HCT116 (cell line): ENCODE data around the gene ETNK2. TPM values are rescaled to one million over a fixed set of nuclear protein-coding genes. Genes with fewer than 3 reads are reported as not detected.

Source experiments
- ATAC-seq: fragments of 200-7000 bp; cut with Tn5 transposase; 2 replicates; pipeline ENCODE4 v1.9.1; 2020; ENCODE audit warnings: mild to moderate bottlenecking, moderate library complexity
- BruUV-seq: library from RNA; stranded (reverse); fragments of 400-500 nt; replicated peaks from 2 replicates; lab custom pipeline; 2021; lab: Mats Ljungman, UMichigan
- CTCF ChIA-PET: fragments of 300-600 bp; sonication (Branson Sonifier 250); formaldehyde crosslinking; loops from one replicate; lab custom pipeline; 2021; ENCODE audit warnings: antibody characterized with exemption; lab: Charles Lee
- POLR2A ChIA-PET: fragments of 300-600, 350-600 bp; sonication (Branson Sonifier 250); formaldehyde crosslinking; loops from one replicate; lab custom pipeline; 2021; ENCODE audit warnings: antibody characterized with exemption; lab: Charles Lee
- RAD21 ChIA-PET, 2 experiments: fragments of 300-600 bp; sonication (Branson Sonifier 250); formaldehyde crosslinking; loops; one replicate each; lab custom pipeline; 2023; ENCODE audit warnings: low total read pairs in 2 of 2; ENCODE audit not compliant: uncharacterized antibody in 2 of 2, unreplicated experiment in 2 of 2, low non-redundant PET in 1 of 2; lab: Charles Lee
- DNase-seq: peaks from one replicate; pipeline ENCODE4 v3.0.0-alpha.2; 2010; ENCODE audit warnings: low read depth, low spot score
- H2AFZ ChIP-seq: fragments of 200-600 bp; shearing (Covaris generic), sonication (generic); 2 replicates; pipeline ENCODE4 v1.6.1; 2017; ENCODE audit warnings: low read depth, mixed run types, mixed read lengths, antibody characterized with exemption, low read length; ENCODE audit not compliant: poor library complexity, severe bottlenecking
- H3K27ac ChIP-seq: 2 replicates; pipeline ENCODE4 v1.5.1; 2012; ENCODE audit warnings: low read depth, low read length
- H3K27me3 ChIP-seq: fragments of 200-600 bp; sonication (generic); 2 replicates; pipeline ENCODE4 v1.6.1; 2016; ENCODE audit warnings: mixed run types, low read length, mixed read lengths; ENCODE audit not compliant: insufficient read depth
- H3K36me3 ChIP-seq, 2 experiments: fragments of 200-500 bp in 1 of 2; fragments of 200-600 bp in 1 of 2; sonication (Bioruptor generic) in 1 of 2; sonication (generic) in 1 of 2; 2 replicates each; pipeline versions ENCODE4 v1.5.1 to v1.6.1; 2014 to 2016; ENCODE audit warnings: low read length in 2 of 2, inconsistent platforms in 1 of 2, mixed read lengths in 1 of 2, mixed run types in 1 of 2; ENCODE audit not compliant: insufficient read depth in 2 of 2, control insufficient read depth in 1 of 2
- H3K4me1 ChIP-seq, 2 experiments: fragments of 200-600 bp in 1 of 2; sonication (generic) in 1 of 2; 2 replicates each; pipeline versions ENCODE4 v1.5.1 to v1.6.1; 2012 to 2017; ENCODE audit warnings: low read length in 2 of 2, inconsistent platforms in 1 of 2, mild to moderate bottlenecking in 1 of 2, mixed read lengths in 1 of 2, mixed run types in 1 of 2, moderate library complexity in 1 of 2; ENCODE audit not compliant: insufficient read depth in 2 of 2, control insufficient read depth in 1 of 2
- H3K4me2 ChIP-seq: fragments of 200-600 bp; sonication (generic); 2 replicates; pipeline ENCODE4 v1.6.1; 2017; ENCODE audit warnings: mixed run types, low read length, mixed read lengths
- H3K4me3 ChIP-seq, 2 experiments: fragments of 200-600 bp in 1 of 2; sonication (generic) in 1 of 2; replicated peaks in 1 of 2; 2 replicates each; pipeline ENCODE4 v1.5.1; 2011 to 2016; ENCODE audit warnings: low read length in 2 of 2, control low read depth in 1 of 2, low read depth in 1 of 2, mild to moderate bottlenecking in 1 of 2, mixed read lengths in 1 of 2, mixed run types in 1 of 2
- H3K79me2 ChIP-seq: fragments of 200-600 bp; sonication (generic); 2 replicates; pipeline ENCODE4 v1.6.1; 2017; ENCODE audit warnings: mild to moderate bottlenecking, mixed run types, low read length, moderate library complexity, mixed read lengths; ENCODE audit not compliant: insufficient read depth
- H3K9ac ChIP-seq: fragments of 200-600 bp; sonication (generic); 2 replicates; pipeline ENCODE4 v1.6.1; 2016; ENCODE audit warnings: low read length, mixed read lengths
- H3K9me2 ChIP-seq: fragments of 200-600 bp; sonication (generic), shearing (Covaris generic); 2 replicates; pipeline ENCODE4 v1.6.1; 2017; ENCODE audit warnings: mixed run types, mild to moderate bottlenecking, moderate library complexity; ENCODE audit not compliant: insufficient read depth
- H3K9me3 ChIP-seq, 2 experiments: fragments of 200-500 bp in 1 of 2; fragments of 200-600 bp in 1 of 2; sonication (Bioruptor generic) in 1 of 2; sonication (generic) in 1 of 2; 2 replicates each; pipeline ENCODE4 v1.6.1; 2014 to 2017; ENCODE audit warnings: low read length in 2 of 2, mixed read lengths in 2 of 2, inconsistent platforms in 1 of 2, low read depth in 1 of 2, mild to moderate bottlenecking in 1 of 2, mixed run types in 1 of 2, moderate library complexity in 1 of 2; ENCODE audit not compliant: control insufficient read depth in 1 of 2, insufficient read depth in 1 of 2
- H4K20me1 ChIP-seq: fragments of 200-600 bp; sonication (generic), shearing (Covaris generic); 2 replicates; pipeline ENCODE4 v1.6.1; 2017; ENCODE audit warnings: mixed run types, mild to moderate bottlenecking, moderate library complexity; ENCODE audit not compliant: insufficient read depth
- CEBPB ChIP-seq: IDR thresholded peaks from 2 replicates; pipeline ENCODE4 v1.6.1; 2012; ENCODE audit warnings: low read depth
- EGR1 ChIP-seq: IDR thresholded peaks from 2 replicates; pipeline ENCODE4 v1.6.1; 2012; ENCODE audit warnings: low read depth
- EZH2 ChIP-seq: fragments of 200-600 bp; sonication (generic); IDR thresholded peaks from 2 replicates; pipeline ENCODE4 v1.6.1; 2017; ENCODE audit warnings: antibody characterized with exemption, mixed run types
- FOSL1 ChIP-seq: IDR thresholded peaks from 2 replicates; pipeline ENCODE4 v1.6.1; 2012; ENCODE audit warnings: low read depth
- POLR2AphosphoS5 ChIP-seq: IDR thresholded peaks from 2 replicates; pipeline ENCODE4 v1.6.1; 2011; ENCODE audit warnings: mild to moderate bottlenecking, low read depth, low read length, moderate library complexity
- SIN3A ChIP-seq: IDR thresholded peaks from 2 replicates; pipeline ENCODE4 v1.6.1; 2012; ENCODE audit warnings: low read depth
- SP1 ChIP-seq: IDR thresholded peaks from 2 replicates; pipeline ENCODE4 v1.6.1; 2012; ENCODE audit warnings: low read depth
- SRF ChIP-seq: IDR thresholded peaks from 2 replicates; pipeline ENCODE4 v1.6.1; 2012; ENCODE audit warnings: low read depth
- TCF7L2 ChIP-seq: IDR thresholded peaks from 2 replicates; pipeline ENCODE4 v1.7.0; 2011; ENCODE audit warnings: borderline replicate concordance, inconsistent platforms; ENCODE audit not compliant: insufficient read depth, insufficient read length; ENCODE audit errors: extremely low read depth
- YY1 ChIP-seq: IDR thresholded peaks from 2 replicates; pipeline ENCODE4 v1.6.1; 2011; ENCODE audit warnings: low read length, low read depth, moderate library complexity, mild to moderate bottlenecking; ENCODE audit not compliant: insufficient replicate concordance; ENCODE audit errors: extremely low read depth
- ZNF274 ChIP-seq: fragments of 200-500 bp; sonication (Bioruptor generic); IDR thresholded peaks from 2 replicates; pipeline ENCODE4 v1.6.1; 2014; ENCODE audit warnings: mild to moderate bottlenecking, low read depth, low read length, inconsistent platforms
- intact Hi-C: fragments of 100-400 bp; cut with micrococcal nuclease; formaldehyde crosslinking; loops from 2 replicates; pipeline ENCODE4 v1.10.0; 2022
- total RNA-seq: library from RNA; stranded (reverse); gene quantifications from one replicate; pipeline ENCODE4 v1.2.1, GENCODE V29; 2021; ENCODE audit not compliant: unreplicated experiment
- TF ChIP-seq, protein P1 (sequence below): IDR thresholded peaks from 2 replicates; pipeline ENCODE4 v1.6.1; 2011; ENCODE audit warnings: mild to moderate bottlenecking, low read length, moderate library complexity; ENCODE audit not compliant: insufficient replicate concordance; ENCODE audit errors: extremely low read depth
- TF ChIP-seq, protein P2 (sequence below): IDR thresholded peaks from 2 replicates; pipeline ENCODE4 v1.6.1; 2012; ENCODE audit warnings: low read depth
- TF ChIP-seq, protein P3 (sequence below), 3 experiments: fragments of 200-600 bp in 1 of 3; sonication (generic) in 1 of 3; IDR thresholded peaks in 2 of 3; conservative IDR thresholded peaks in 1 of 3; 2 replicates each; pipeline ENCODE4 v1.5.1; 2012 to 2017; ENCODE audit warnings: low read depth in 2 of 3, low read length in 2 of 3, antibody characterized with exemption in 1 of 3, borderline replicate concordance in 1 of 3, control low read depth in 1 of 3, mild to moderate bottlenecking in 1 of 3, mixed read lengths in 1 of 3, mixed run types in 1 of 3, moderate library complexity in 1 of 3; ENCODE audit not compliant: insufficient read depth in 1 of 3
- TF ChIP-seq, protein P4 (sequence below): IDR thresholded peaks from 2 replicates; pipeline ENCODE4 v1.6.1; 2012

ETNK2 gene
- total RNA-seq, 1 experiment from 2014 or later, result 16.1 TPM

DNA sequence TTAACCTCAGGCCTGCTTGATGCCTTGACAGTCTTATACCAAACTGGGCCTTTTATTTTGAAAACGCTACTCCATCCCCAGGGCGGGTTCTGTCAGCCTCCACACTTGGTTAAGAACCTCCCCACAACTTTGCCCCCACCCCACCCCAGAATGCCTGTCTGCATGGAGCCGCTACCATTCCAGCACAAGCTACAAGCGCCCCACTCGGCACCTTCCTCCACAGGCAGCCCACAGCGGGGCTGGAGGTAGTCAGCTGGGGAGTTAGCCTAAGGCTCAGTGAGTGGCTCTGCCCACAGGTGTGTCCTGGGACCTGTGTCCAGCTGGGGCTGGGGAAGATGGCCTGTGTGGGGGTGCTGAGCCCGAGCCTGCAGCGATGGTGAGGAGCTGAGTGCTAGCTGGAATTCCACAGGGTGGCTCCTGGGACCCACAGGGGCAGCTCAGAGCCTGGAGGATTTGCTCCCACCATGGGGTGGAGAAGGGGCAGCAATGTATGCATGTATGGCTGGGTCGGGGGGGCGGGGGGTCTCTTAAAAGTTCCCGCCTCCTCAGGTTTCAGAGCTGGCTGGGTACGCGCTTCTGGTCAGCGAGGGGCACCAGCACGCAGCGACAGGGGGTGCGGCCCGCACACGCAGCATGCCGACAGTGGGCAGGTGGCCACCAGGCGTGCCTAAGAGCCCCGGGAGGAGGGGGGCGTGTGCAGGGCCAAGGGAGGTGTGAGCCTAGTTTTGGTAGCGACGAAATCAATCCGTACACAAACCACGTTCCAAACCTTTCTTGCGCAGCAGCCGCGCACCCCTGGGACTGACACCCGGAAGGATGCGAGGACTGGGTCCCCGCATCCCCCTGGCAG lies 917 bp downstream of the ETNK2 start:
- ATAC-seq (peak; percentile 20), DNase-seq (no peak)
- intact Hi-C loops, result no loop called here
- Histone ChIP-seq H4K20me1 (no peaks in the 10 kb centered on the region), H3K36me3 (no peaks in the 10 kb centered on the region), H3K9me2 (no peaks in the 10 kb centered on the region), H3K4me3 (peak overlapping the region; percentile 51 to 71), H3K27me3 (no peaks in the 10 kb centered on the region), H3K4me1 (peaks cover 8 to 27% of the 10 kb centered on the region in 2 experiments), H3K4me2 (peak overlapping the region; percentile 97), H3K9me3 (no peaks in the 10 kb centered on the region), H2AFZ (no peak overlapping the region), H3K79me2 (no peaks in the 10 kb centered on the region), H3K27ac (peak overlapping the region; percentile 37; the same call in 1 of the 2 replicates), H3K9ac (peak overlapping the region; percentile 72)
- TF ChIP-seq POLR2AphosphoS5 (no peak), SRF (no peak), TCF7L2 (no peak), ZNF274 (no peak), EZH2 (no peak), YY1 (no peak), SP1 (no peak), CEBPB (no peak), EGR1 (no peak), SIN3A (no peak), FOSL1 (no peak)
- TF ChIP-seq, protein P1, sequence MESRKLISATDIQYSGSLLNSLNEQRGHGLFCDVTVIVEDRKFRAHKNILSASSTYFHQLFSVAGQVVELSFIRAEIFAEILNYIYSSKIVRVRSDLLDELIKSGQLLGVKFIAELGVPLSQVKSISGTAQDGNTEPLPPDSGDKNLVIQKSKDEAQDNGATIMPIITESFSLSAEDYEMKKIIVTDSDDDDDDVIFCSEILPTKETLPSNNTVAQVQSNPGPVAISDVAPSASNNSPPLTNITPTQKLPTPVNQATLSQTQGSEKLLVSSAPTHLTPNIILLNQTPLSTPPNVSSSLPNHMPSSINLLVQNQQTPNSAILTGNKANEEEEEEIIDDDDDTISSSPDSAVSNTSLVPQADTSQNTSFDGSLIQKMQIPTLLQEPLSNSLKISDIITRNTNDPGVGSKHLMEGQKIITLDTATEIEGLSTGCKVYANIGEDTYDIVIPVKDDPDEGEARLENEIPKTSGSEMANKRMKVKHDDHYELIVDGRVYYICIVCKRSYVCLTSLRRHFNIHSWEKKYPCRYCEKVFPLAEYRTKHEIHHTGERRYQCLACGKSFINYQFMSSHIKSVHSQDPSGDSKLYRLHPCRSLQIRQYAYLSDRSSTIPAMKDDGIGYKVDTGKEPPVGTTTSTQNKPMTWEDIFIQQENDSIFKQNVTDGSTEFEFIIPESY, result no peak
- TF ChIP-seq, protein P2, sequence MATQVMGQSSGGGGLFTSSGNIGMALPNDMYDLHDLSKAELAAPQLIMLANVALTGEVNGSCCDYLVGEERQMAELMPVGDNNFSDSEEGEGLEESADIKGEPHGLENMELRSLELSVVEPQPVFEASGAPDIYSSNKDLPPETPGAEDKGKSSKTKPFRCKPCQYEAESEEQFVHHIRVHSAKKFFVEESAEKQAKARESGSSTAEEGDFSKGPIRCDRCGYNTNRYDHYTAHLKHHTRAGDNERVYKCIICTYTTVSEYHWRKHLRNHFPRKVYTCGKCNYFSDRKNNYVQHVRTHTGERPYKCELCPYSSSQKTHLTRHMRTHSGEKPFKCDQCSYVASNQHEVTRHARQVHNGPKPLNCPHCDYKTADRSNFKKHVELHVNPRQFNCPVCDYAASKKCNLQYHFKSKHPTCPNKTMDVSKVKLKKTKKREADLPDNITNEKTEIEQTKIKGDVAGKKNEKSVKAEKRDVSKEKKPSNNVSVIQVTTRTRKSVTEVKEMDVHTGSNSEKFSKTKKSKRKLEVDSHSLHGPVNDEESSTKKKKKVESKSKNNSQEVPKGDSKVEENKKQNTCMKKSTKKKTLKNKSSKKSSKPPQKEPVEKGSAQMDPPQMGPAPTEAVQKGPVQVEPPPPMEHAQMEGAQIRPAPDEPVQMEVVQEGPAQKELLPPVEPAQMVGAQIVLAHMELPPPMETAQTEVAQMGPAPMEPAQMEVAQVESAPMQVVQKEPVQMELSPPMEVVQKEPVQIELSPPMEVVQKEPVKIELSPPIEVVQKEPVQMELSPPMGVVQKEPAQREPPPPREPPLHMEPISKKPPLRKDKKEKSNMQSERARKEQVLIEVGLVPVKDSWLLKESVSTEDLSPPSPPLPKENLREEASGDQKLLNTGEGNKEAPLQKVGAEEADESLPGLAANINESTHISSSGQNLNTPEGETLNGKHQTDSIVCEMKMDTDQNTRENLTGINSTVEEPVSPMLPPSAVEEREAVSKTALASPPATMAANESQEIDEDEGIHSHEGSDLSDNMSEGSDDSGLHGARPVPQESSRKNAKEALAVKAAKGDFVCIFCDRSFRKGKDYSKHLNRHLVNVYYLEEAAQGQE, result no peak
- TF ChIP-seq, protein P3, sequence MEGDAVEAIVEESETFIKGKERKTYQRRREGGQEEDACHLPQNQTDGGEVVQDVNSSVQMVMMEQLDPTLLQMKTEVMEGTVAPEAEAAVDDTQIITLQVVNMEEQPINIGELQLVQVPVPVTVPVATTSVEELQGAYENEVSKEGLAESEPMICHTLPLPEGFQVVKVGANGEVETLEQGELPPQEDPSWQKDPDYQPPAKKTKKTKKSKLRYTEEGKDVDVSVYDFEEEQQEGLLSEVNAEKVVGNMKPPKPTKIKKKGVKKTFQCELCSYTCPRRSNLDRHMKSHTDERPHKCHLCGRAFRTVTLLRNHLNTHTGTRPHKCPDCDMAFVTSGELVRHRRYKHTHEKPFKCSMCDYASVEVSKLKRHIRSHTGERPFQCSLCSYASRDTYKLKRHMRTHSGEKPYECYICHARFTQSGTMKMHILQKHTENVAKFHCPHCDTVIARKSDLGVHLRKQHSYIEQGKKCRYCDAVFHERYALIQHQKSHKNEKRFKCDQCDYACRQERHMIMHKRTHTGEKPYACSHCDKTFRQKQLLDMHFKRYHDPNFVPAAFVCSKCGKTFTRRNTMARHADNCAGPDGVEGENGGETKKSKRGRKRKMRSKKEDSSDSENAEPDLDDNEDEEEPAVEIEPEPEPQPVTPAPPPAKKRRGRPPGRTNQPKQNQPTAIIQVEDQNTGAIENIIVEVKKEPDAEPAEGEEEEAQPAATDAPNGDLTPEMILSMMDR (IDR thresholded peaks at IDR 0.05 in 2 of 3, conservative IDR thresholded peaks at IDR 0.05 in 1 of 3; ENCODE audit: borderline replicate concordance in 1 of 3, insufficient read depth in 1 of 3, low read depth in 2 of 3, low read length in 2 of 3), result no peak
- TF ChIP-seq, protein P4, sequence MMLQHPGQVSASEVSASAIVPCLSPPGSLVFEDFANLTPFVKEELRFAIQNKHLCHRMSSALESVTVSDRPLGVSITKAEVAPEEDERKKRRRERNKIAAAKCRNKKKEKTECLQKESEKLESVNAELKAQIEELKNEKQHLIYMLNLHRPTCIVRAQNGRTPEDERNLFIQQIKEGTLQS, result no peak
- no TSS peak for BruUV-seq
- CTCF ChIA-PET, result interaction anchor here (0.9 to 4.3 kb wide), 5 partner anchors 12 to 248 kb away, joined by 3 to 18 read pairs (median 6); no protein-coding TSS in a partner anchor
- POLR2A ChIA-PET, result interaction anchor here (0.6 to 1.3 kb wide), 2 partner anchors 280 to 421 kb away, joined by 3 to 4 read pairs; no protein-coding TSS in a partner anchor
- RAD21 ChIA-PET, result no interaction called here
